Daoy (cell line): ENCODE data around the gene AFP. TPM values are rescaled to one million over a fixed set of nuclear protein-coding genes. Genes with fewer than 3 reads are reported as not detected.

ENCODE experiments used
- DNase-seq: peaks from one replicate; pipeline ENCODE4 v3.0.0-alpha.2; 2015; ENCODE audit warnings: low read depth
- total RNA-seq: library from RNA; depleted of rRNA; stranded (reverse); fragments of >200 nt; shearing (Covaris generic); gene quantifications from 2 replicates; pipeline ENCODE4 v1.2.3, GENCODE V29; 2014

The AFP gene
- total RNA-seq, 1 experiment from 2014 or later, result 0.91 TPM

DNA sequence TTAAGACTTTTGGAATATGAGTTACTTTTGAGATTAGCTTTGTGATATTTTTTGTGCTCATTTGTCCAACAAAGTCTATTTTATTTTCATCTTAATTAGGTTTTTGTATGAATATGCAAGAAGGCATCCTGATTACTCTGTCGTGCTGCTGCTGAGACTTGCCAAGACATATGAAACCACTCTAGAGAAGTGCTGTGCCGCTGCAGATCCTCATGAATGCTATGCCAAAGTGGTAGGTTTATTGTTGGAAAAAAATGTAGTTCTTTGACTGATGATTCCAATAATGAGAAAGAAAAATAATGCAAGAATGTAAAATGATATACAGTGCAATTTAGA, 21.1 kb upstream of the AFP start:
- DNase-seq, result no peak

- DNase-seq, result no peak
These were observed 20.2 kb upstream of the AFP start for GRCh38 chr4:73415807-73416238.

GRCh38 chr4:73416423-73417087, 19.5 kb upstream of the AFP start:
- DNase-seq, result no peak

DNA sequence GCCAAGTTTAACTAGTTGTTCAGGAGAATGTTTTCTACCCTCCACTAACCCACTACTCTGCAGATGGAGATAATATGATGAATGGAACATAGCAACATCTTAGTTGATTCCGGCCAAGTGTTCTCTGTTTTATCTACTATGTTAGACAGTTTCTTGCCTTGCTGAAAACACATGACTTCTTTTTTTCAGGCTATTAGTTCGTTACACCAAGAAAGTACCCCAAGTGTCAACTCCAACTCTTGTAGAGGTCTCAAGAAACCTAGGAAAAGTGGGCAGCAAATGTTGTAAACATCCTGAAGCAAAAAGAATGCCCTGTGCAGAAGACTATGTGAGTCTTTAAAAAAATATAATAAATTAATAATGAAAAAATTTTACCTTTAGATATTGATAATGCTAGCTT, 18.7 kb upstream of the AFP start:
- DNase-seq, result no peak

DNA sequence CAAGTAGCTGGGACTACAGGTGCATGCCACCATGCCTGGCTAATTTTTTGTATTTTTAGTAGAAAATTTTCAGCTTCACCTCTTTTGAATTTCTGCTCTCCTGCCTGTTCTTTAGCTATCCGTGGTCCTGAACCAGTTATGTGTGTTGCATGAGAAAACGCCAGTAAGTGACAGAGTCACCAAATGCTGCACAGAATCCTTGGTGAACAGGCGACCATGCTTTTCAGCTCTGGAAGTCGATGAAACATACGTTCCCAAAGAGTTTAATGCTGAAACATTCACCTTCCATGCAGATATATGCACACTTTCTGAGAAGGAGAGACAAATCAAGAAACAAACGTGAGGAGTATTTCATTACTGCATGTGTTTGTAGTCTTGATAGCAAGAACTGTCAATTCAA, 18.0 kb upstream of the AFP start:
- DNase-seq, result no peak

GRCh38 chr4:73418677-73419076, 17.3 kb upstream of the AFP start:
- no peak for DNase-seq

- DNase-seq, result no peak
These were observed 16.6 kb upstream of the AFP start for GRCh38 chr4:73419106-73420038.

GRCh38 chr4:73420615-73421014, 15.4 kb upstream of the AFP start:
- no peak for DNase-seq

- no peak for DNase-seq
These were observed 14.1 kb upstream of the AFP start for GRCh38 chr4:73421708-73422457.

GRCh38 chr4:73422458-73422752, 13.6 kb upstream of the AFP start:
- DNase-seq, result no peak

DNA sequence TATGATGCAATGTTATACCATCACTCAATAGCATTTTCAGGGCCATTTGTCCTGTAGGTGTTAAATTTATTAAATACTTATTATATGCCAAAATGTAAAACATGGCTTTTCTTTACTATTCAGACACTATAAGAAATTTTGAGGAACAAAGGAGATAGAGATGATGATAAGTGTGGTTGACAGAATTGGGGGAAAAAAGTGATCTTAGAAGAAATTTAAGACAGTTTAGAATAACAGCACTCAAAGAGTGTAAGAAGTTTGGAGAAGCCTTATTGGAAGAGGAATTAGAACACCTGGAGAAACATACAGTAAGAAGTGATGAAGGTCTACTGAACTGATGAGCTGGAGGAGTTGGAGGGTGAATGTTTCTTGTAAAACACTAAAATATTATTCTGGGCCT, 12.8 kb upstream of the AFP start:
- DNase-seq, result no peak

GRCh38 chr4:73426666-73427065, 9.4 kb upstream of the AFP start:
- no peak for DNase-seq

DNA sequence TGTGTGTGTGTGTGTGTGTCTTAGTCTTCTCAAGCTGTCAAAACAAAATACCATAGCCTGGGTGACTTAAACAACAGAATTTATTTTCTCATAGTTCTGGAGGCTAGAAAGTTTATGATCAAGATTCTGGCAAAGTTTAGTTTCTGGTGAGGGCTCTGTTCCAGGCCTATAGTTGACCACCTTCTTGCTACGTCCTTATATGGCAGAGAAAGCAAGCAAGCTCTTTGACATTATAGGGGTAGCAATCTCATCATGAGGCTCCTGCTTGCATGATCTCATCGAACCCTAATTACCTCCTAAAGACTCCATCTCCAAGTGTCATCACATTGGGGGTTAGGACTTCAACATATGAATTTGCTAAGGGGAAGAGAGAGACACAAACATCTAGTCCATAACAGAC, 6.9 kb upstream of the AFP start:
- DNase-seq, result no peak

GRCh38 chr4:73429826-73430587, 6.0 kb upstream of the AFP start:
- no peak for DNase-seq

DNA sequence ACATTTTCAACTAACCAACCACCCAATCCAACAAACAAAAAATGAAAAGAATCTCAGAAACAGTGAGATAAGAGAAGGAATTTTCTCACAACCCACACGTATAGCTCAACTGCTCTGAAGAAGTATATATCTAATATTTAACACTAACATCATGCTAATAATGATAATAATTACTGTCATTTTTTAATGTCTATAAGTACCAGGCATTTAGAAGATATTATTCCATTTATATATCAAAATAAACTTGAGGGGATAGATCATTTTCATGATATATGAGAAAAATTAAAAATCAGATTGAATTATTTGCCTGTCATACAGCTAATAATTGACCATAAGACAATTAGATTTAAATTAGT, 4.2 kb upstream of the AFP start:
- no peak for DNase-seq

GRCh38 chr4:73432169-73433000, 3.6 kb upstream of the AFP start:
- no peak for DNase-seq

DNA sequence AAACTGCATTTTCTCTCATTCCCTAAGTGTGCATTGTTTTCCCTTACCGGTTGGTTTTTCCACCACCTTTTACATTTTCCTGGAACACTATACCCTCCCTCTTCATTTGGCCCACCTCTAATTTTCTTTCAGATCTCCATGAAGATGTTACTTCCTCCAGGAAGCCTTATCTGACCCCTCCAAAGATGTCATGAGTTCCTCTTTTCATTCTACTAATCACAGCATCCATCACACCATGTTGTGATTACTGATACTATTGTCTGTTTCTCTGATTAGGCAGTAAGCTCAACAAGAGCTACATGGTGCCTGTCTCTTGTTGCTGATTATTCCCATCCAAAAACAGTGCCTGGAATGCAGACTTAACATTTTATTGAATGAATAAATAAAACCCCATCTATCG, 2.9 kb upstream of the AFP start:
- no peak for DNase-seq

- no peak for DNase-seq
These were observed 1.7 kb upstream of the AFP start for GRCh38 chr4:73434311-73434710.

GRCh38 chr4:73436674-73437557, 895 bp downstream of the AFP start:
- no peak for DNase-seq

DNA sequence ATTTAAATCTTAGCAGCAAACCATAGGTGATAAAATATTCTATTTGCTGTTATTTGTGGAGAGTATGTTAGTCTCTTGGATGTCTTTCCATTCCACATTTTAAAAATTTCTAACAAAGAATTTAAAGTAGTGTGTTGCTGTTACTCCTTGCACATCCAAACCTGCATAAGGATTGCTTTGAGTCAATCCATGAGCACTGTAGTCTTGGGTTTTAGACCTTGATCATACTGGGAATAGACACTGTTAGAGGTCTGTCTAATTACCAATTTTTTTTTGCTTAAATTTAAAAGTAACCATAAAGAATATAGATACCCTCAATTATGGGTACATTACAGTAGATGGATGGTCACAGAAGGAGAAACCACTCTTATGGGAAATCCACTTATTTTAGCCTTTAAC, 1.5 kb downstream of the AFP start:
- DNase-seq, result no peak
